Ishikawa (cell line): Measurements from ENCODE around the gene CHMP4A.

Experiments
- CEBPB ChIP-seq: IDR thresholded peaks from 2 replicates; pipeline ENCODE4 v1.6.1; 2012
- CREB1 ChIP-seq: IDR thresholded peaks from 2 replicates; pipeline ENCODE4 v1.6.1; 2012; ENCODE audit warnings: low read depth
- EGR1 ChIP-seq: IDR thresholded peaks from 2 replicates; pipeline ENCODE4 v1.6.1; 2012
- EP300 ChIP-seq: IDR thresholded peaks from 2 replicates; pipeline ENCODE4 v1.6.1; 2012; ENCODE audit warnings: borderline replicate concordance
- FOXM1 ChIP-seq: IDR thresholded peaks from 2 replicates; pipeline ENCODE4 v1.6.1; 2012; ENCODE audit warnings: low read depth, borderline replicate concordance
- NFIC ChIP-seq: IDR thresholded peaks from 2 replicates; pipeline ENCODE4 v1.6.1; 2012
- RAD21 ChIP-seq: IDR thresholded peaks from 2 replicates; pipeline ENCODE4 v1.6.1; 2012; ENCODE audit warnings: low read depth
- TAF1 ChIP-seq: IDR thresholded peaks from 2 replicates; pipeline ENCODE4 v1.6.1; 2012; ENCODE audit warnings: low read depth, mild to moderate bottlenecking
- TCF12 ChIP-seq: IDR thresholded peaks from 2 replicates; pipeline ENCODE4 v1.6.1; 2012; ENCODE audit warnings: low read depth
- TEAD4 ChIP-seq: IDR thresholded peaks from 2 replicates; pipeline ENCODE4 v1.6.1; 2012
- YY1 ChIP-seq: IDR thresholded peaks from 2 replicates; pipeline ENCODE4 v1.6.1; 2012; ENCODE audit warnings: low read depth
- ZBTB7A ChIP-seq: IDR thresholded peaks from 2 replicates; pipeline ENCODE4 v1.6.1; 2012; ENCODE audit warnings: low read depth
- TF ChIP-seq, protein P1 (sequence below): IDR thresholded peaks from 2 replicates; pipeline ENCODE4 v1.6.1; 2012; ENCODE audit warnings: low read depth, mild to moderate bottlenecking
- TF ChIP-seq, protein P2 (sequence below): IDR thresholded peaks from 2 replicates; pipeline ENCODE4 v1.6.1; 2012

DNA sequence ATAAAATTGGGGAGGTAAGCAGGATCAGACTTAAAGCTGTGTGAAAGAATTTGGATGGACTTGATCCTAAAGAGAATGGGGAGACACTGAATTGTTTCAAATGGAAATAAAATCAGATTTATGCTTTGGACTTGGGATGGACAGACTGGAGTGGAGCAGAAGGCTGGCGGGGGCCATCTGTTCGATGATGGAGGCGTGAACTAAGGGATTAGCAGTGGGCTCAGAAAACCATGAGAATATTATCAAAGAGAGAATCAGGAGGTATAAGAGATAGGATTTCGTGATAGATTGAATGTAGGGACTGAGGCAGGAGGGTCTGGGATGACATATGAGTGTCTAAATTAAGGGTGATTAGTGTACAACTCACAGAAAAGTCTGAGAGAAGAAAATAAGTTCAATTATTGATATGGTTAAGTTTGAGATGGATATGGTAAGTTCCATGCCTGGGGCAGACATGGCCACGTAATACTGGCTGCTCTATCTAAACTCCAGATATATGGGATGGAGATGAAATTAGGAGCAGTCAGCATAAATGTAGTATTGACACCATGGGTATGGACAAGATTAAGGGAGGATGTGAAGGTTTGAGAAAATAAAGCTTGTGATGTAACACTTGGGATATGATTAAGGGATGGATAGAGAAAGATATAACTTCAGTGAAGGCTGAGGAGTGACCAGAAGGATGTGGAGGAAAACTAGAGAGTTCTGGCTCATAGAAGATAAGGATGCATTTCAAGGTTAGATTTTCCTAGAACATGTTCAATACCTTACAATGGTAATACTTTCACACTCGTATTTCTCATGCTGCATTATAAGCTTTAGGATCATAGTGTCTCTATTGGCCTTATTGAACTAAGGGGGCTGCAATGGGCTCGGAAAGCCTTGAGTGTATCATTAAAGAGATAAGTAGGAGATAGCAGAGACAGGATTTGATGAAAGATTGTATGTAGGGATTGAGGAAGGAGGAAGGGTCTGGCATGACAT, 8.8 kb downstream of the CHMP4A start:
- TF ChIP-seq RAD21, result no peak
- TF ChIP-seq NFIC, result no peak
- no peak for TF ChIP-seq CREB1
- no peak for TF ChIP-seq EP300
- TF ChIP-seq CEBPB, result no peak
- TF ChIP-seq, protein P1, sequence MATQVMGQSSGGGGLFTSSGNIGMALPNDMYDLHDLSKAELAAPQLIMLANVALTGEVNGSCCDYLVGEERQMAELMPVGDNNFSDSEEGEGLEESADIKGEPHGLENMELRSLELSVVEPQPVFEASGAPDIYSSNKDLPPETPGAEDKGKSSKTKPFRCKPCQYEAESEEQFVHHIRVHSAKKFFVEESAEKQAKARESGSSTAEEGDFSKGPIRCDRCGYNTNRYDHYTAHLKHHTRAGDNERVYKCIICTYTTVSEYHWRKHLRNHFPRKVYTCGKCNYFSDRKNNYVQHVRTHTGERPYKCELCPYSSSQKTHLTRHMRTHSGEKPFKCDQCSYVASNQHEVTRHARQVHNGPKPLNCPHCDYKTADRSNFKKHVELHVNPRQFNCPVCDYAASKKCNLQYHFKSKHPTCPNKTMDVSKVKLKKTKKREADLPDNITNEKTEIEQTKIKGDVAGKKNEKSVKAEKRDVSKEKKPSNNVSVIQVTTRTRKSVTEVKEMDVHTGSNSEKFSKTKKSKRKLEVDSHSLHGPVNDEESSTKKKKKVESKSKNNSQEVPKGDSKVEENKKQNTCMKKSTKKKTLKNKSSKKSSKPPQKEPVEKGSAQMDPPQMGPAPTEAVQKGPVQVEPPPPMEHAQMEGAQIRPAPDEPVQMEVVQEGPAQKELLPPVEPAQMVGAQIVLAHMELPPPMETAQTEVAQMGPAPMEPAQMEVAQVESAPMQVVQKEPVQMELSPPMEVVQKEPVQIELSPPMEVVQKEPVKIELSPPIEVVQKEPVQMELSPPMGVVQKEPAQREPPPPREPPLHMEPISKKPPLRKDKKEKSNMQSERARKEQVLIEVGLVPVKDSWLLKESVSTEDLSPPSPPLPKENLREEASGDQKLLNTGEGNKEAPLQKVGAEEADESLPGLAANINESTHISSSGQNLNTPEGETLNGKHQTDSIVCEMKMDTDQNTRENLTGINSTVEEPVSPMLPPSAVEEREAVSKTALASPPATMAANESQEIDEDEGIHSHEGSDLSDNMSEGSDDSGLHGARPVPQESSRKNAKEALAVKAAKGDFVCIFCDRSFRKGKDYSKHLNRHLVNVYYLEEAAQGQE, result no peak
- TF ChIP-seq, protein P2, sequence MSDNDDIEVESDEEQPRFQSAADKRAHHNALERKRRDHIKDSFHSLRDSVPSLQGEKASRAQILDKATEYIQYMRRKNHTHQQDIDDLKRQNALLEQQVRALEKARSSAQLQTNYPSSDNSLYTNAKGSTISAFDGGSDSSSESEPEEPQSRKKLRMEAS, result no peak
- TF ChIP-seq TAF1, result no peak
- no peak for TF ChIP-seq FOXM1
- TF ChIP-seq EGR1, result no peak
- no peak for TF ChIP-seq TCF12
- no peak for TF ChIP-seq ZBTB7A
- TF ChIP-seq TEAD4, result no peak
- TF ChIP-seq YY1, result no peak
